ENCODE results near the gene GBA2.

GRCh38 chr9:35690614-35691333 is 58.3 kb downstream of the GBA2 start:
- TF ChIP-seq CTCF (IDR thresholded peaks at IDR 0.05 in 2 of 3, conservative IDR thresholded peaks at IDR 0.05 in 1 of 3; ENCODE audit: borderline replicate concordance in 1 of 3, insufficient read depth in 1 of 3, low read depth in 2 of 3, low read length in 2 of 3) (no peak), REST (IDR thresholded peaks at IDR 0.05; ENCODE audit: low read depth) (no peak), MAX (IDR thresholded peaks at IDR 0.05) (no peak), YY1 (IDR thresholded peaks at IDR 0.05; ENCODE audit: extremely low read depth, insufficient replicate concordance, low read depth, low read length) (no peak), EZH2 (IDR thresholded peaks at IDR 0.05) (no peak), RAD21 (IDR thresholded peaks at IDR 0.05; ENCODE audit: low read depth) (no peak), ZNF274 (IDR thresholded peaks at IDR 0.05; ENCODE audit: low read depth, low read length) (no peak), TCF7L2 (IDR thresholded peaks at IDR 0.05; ENCODE audit: borderline replicate concordance, extremely low read depth, insufficient read depth, insufficient read length) (no peak), CBX3 (IDR thresholded peaks at IDR 0.05; ENCODE audit: low read depth) (no peak), POLR2A (IDR thresholded peaks at IDR 0.05; ENCODE audit: borderline replicate concordance, extremely low read depth, insufficient read depth, insufficient read length) (no peak), POLR2AphosphoS5 (IDR thresholded peaks at IDR 0.05; ENCODE audit: low read depth, low read length) (0 out of 2 replicates have a peak, but pooled peaks have one; percentile 16), EZH2phosphoT487 (IDR thresholded peaks at IDR 0.05; ENCODE audit: borderline replicate concordance) (no peak), ZBTB33 (IDR thresholded peaks at IDR 0.05; ENCODE audit: extremely low read depth, insufficient replicate concordance, low read length) (no peak)
